ENCODE results near the gene KLK12. TPM values are rescaled to one million over a fixed set of nuclear protein-coding genes. Genes with fewer than 3 reads are reported as not detected.

Gene KLK12
- total and polyA plus RNA-seq, 10 donors, result 0.16 TPM; not detected in 9

DNA sequence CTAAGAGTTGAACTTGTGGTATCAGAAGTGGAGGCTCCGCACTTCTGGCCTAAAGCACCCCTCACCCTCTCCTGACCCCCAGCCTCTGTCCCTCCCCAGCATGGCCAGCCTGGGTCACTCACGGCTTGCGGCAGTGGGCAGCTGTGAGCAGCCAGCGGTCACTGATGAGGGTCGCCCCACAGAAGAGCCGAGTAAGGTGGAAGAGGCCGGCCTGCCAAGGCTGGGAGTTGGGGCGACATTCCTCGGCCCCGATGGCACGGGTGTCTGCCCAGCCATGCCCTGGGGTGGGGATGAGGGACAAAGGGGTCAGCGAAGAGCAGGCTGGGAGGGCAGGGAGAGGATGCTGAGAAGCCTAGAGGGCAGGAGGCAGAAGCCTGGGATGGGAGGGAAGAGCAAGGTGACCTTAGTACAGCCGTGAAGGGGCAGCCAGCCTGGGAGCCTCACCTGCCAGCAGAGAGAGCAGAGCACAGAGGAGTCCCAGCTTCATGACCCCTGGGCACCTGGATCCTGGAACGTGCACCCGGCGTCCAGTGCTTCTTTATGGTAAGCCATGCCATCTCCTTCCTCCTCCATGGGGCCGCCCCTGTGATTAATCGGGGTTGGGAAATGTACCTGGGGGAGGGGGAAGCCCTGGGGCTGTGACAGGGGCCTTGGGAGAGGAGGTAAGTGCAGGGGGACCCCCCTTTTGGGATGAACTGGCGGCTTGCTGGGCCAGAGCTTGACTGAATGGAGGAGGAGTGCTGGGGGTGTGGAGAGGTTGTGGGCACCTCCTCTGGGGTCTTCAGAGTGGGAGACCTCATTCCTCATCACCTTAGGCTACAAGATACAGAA lies 25.5 kb downstream of the KLK12 start:
- no peak for DNase-seq
- Histone ChIP-seq H3K9me3 (no peaks in the 10 kb centered on the region), H3K27ac (no peak overlapping the region), H3K36me3 (no peaks in the 10 kb centered on the region), H3K4me3 (no peak overlapping the region), H3K4me1 (no peaks in the 10 kb centered on the region), H3K27me3 (replicated peaks in 1 of 7) (peaks cover 0 to 69% (median 3%) of the 10 kb centered on the region in 7 donors)
- TF ChIP-seq POLR2A (IDR thresholded peaks at IDR 0.05) (no peak), POLR2AphosphoS5 (IDR thresholded peaks at IDR 0.05) (no peak)
- TF ChIP-seq, protein P1, sequence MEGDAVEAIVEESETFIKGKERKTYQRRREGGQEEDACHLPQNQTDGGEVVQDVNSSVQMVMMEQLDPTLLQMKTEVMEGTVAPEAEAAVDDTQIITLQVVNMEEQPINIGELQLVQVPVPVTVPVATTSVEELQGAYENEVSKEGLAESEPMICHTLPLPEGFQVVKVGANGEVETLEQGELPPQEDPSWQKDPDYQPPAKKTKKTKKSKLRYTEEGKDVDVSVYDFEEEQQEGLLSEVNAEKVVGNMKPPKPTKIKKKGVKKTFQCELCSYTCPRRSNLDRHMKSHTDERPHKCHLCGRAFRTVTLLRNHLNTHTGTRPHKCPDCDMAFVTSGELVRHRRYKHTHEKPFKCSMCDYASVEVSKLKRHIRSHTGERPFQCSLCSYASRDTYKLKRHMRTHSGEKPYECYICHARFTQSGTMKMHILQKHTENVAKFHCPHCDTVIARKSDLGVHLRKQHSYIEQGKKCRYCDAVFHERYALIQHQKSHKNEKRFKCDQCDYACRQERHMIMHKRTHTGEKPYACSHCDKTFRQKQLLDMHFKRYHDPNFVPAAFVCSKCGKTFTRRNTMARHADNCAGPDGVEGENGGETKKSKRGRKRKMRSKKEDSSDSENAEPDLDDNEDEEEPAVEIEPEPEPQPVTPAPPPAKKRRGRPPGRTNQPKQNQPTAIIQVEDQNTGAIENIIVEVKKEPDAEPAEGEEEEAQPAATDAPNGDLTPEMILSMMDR (IDR thresholded peaks at IDR 0.05 in 8 of 11, conservative IDR thresholded peaks at IDR 0.05 in 3 of 11), result no peak
- 65 to 77% (median 73%) methylated on average over 15 to 19 of the region's 19 CpGs for WGBS, 5 donors
- intact Hi-C loops (cut with DNase I; ENCODE audit: low total_unique reads), result no loop called here

DNA sequence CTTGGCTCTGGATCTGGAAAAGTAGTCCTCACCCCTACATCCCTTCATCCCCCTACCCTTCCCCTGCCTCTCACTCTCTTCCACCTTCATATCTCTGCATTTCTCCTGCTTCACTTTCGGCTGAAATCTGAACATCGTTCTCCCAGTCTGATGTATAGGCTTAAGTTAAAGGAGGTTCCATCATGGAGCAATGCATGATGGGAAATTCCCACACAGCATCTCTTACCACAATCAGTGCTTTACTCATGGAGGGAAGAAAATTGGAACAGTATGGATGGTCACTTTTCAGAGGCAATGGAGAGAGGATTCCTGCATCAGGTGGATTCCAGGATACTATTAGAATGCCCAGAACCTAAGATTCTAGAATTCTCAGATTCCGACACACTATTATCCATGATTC lies 27.3 kb downstream of the KLK12 start:
- Histone ChIP-seq H3K9me3 (no peaks in the 10 kb centered on the region), H3K27ac (no peak overlapping the region), H3K36me3 (no peaks in the 10 kb centered on the region), H3K4me3 (no peak overlapping the region), H3K27me3 (replicated peaks in 1 of 7) (peaks cover 0 to 70% (median 6%) of the 10 kb centered on the region in 7 donors), H3K4me1 (no peaks in the 10 kb centered on the region)
- TF ChIP-seq, protein P1 (IDR thresholded peaks at IDR 0.05 in 8 of 11, conservative IDR thresholded peaks at IDR 0.05 in 3 of 11), result no peak
- TF ChIP-seq POLR2A (IDR thresholded peaks at IDR 0.05) (no peak), POLR2AphosphoS5 (IDR thresholded peaks at IDR 0.05) (no peak)
- 81 to 89% (median 83%) methylated on average over 3 of the region's 3 CpGs for WGBS, 5 donors
- no peak for DNase-seq
- intact Hi-C loops (cut with DNase I; ENCODE audit: low total_unique reads), result no loop called here

DNA sequence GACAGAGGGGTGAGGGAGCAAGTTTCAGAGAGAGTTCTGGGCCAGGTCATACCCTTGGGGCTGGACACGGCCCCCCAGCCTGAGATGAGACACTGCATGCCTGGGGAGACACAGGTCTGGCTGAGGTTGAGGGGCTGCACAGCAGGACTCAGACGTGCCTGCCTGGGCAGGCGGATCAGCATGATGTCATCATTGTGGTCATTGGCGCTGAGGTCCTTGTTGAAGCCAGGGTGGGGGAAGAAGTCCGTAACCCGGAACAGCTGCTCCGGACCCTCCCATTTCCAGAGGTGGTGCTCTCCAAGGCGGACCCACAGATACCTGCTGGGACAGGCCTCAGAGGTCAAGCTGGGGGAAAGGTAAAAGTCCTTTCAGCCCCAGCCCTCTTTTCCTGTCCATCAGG lies 28.4 kb downstream of the KLK12 start:
- no peak overlapping the region for H3K27ac ChIP-seq
- H3K27me3 ChIP-seq (replicated peaks in 1 of 7), result peaks cover 0 to 71% (median 14%) of the 10 kb centered on the region in 7 donors
- no peak for DNase-seq
- WGBS, 5 donors, result 44 to 64% (median 54%) methylated on average over 7 to 8 of the region's 8 CpGs
- no peaks in the 10 kb centered on the region for H3K4me1 ChIP-seq
- intact Hi-C loops (cut with DNase I; ENCODE audit: low total_unique reads), result no loop called here
- H3K36me3 ChIP-seq, result no peaks in the 10 kb centered on the region
- no peak overlapping the region for H3K4me3 ChIP-seq
- TF ChIP-seq POLR2AphosphoS5 (IDR thresholded peaks at IDR 0.05) (no peak), POLR2A (IDR thresholded peaks at IDR 0.05) (no peak)
- TF ChIP-seq, protein P1 (IDR thresholded peaks at IDR 0.05 in 8 of 11, conservative IDR thresholded peaks at IDR 0.05 in 3 of 11), result no peak
- H3K9me3 ChIP-seq, result no peaks in the 10 kb centered on the region

DNA sequence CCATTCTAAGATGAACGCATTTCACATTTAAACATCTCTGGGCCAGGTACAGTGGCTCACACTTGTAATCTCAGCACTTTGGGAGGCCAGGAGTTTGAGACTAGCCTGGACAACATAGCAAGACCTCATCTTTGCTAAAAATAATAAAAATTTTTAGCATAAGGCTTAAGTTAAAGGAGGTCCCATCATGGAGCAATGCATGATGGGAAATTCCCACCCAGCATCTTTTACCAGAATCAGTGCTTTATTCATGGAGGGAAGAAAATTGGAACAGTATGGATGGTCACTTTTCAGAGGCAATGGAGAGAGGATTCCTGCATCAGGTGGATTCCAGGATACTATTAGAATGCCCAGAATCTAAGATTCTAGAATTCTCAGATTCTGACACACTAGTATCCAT lies 29.6 kb downstream of the KLK12 start:
- peaks cover 0 to 71% (median 15%) of the 10 kb centered on the region in 7 donors for H3K27me3 ChIP-seq (replicated peaks in 1 of 7)

More for the DNA sequence above, 29.6 kb downstream of the KLK12 start:
- no peak overlapping the region for H3K27ac ChIP-seq
- H3K4me1 ChIP-seq, result no peaks in the 10 kb centered on the region
- TF ChIP-seq, protein P1 (IDR thresholded peaks at IDR 0.05 in 8 of 11, conservative IDR thresholded peaks at IDR 0.05 in 3 of 11), result no peak
- TF ChIP-seq POLR2A (IDR thresholded peaks at IDR 0.05) (no peak), POLR2AphosphoS5 (IDR thresholded peaks at IDR 0.05) (no peak)
- intact Hi-C loops (cut with DNase I; ENCODE audit: low total_unique reads), result no loop called here
- DNase-seq, result no peak
- H3K4me3 ChIP-seq, result no peak overlapping the region
- no peaks in the 10 kb centered on the region for H3K9me3 ChIP-seq
- no peaks in the 10 kb centered on the region for H3K36me3 ChIP-seq
- 86 to 97% (median 88%) methylated on average over 1 of the region's 1 CpG for WGBS, 5 donors
